K562 (cell line): ENCODE results near the gene SLC10A2. TPM values are rescaled to one million over a fixed set of nuclear protein-coding genes. Genes with fewer than 3 reads are reported as not detected.

Experiments used
- ATAC-seq: fragments of 200-7000 bp; cut with Tn5 transposase; 3 replicates; pipeline ENCODE4 v1.9.1; 2020; ENCODE audit warnings: moderate library complexity
- BruUV-seq: library from RNA; stranded (reverse); fragments of 400-500 nt; replicated peaks from 2 replicates; lab custom pipeline; 2021; lab: Mats Ljungman, UMichigan
- CTCF ChIA-PET: fragments of 300-600 bp; formaldehyde crosslinking; extraction: SDS; loops from one replicate; lab custom pipeline; 2021; ENCODE audit warnings: low intra/inter-chr PET ratio; lab: Yijun Ruan, JAX
- POLR2A ChIA-PET: fragments of 300-600, 350-650 bp; sonication (Branson Sonifier 250); formaldehyde crosslinking; extraction: SDS; loops from one replicate; lab custom pipeline; 2021; ENCODE audit warnings: antibody characterized with exemption, inconsistent platforms; lab: Yijun Ruan, JAX
- DNase-seq, 4 experiments: peaks; one replicate each; pipeline versions ENCODE4 v3.0.0 to v3.0.0-alpha.2; 2011 to 2018; ENCODE audit warnings: low spot score in 3 of 4, mixed read lengths in 3 of 4; ENCODE audit errors: extremely low read depth in 1 of 4
- FAIRE-seq: peaks from 2 replicates; lab custom pipeline; 2011; peaks lifted over from hg19 to GRCh38; lab: Jason Lieb, UNC
- H2AFZ ChIP-seq: 2 replicates; pipeline ENCODE4 v1.6.0; 2011; ENCODE audit warnings: low read depth, low read length, control low read depth, inconsistent platforms
- H3K27ac ChIP-seq: fragments of 200-600 bp; 3 replicates; pipeline ENCODE4 v1.8.0; 2011; ENCODE audit warnings: low read depth, mild to moderate bottlenecking, control low read depth, inconsistent platforms, low read length, moderate library complexity, mixed read lengths; ENCODE audit errors: extremely low read depth
- H3K27me3 ChIP-seq, 2 experiments: fragments of 300-600 bp in 1 of 2; 2 replicates in 1 of 2; 3 replicates in 1 of 2; pipeline versions ENCODE4 v1.6.0 to v1.8.0; 2011; ENCODE audit warnings: inconsistent platforms in 2 of 2, low read length in 2 of 2, mild to moderate bottlenecking in 1 of 2, mixed read lengths in 1 of 2, moderate library complexity in 1 of 2; ENCODE audit not compliant: control insufficient read depth in 2 of 2, insufficient read depth in 2 of 2
- H3K36me3 ChIP-seq: fragments of 300-600 bp; 3 replicates; pipeline ENCODE4 v1.8.0; 2011; ENCODE audit warnings: mild to moderate bottlenecking, low read length, inconsistent platforms; ENCODE audit not compliant: control insufficient read depth, insufficient read depth
- H3K4me1 ChIP-seq, 2 experiments: fragments of 200-600 bp in 1 of 2; replicated peaks in 1 of 2; 2 replicates in 1 of 2; 3 replicates in 1 of 2; pipeline versions ENCODE4 v1.5.1 to v1.8.0; 2011; ENCODE audit warnings: inconsistent platforms in 2 of 2, low read length in 2 of 2, mild to moderate bottlenecking in 1 of 2, mixed read lengths in 1 of 2, moderate library complexity in 1 of 2; ENCODE audit not compliant: control insufficient read depth in 2 of 2, insufficient read depth in 2 of 2
- H3K4me2 ChIP-seq: 2 replicates; pipeline ENCODE4 v1.6.1; 2011; ENCODE audit warnings: low read length, control low read depth, inconsistent platforms, mixed read lengths; ENCODE audit not compliant: insufficient read depth
- H3K4me3 ChIP-seq: fragments of 200-600 bp; sonication (generic), shearing (Covaris generic); 2 replicates; pipeline ENCODE4 v1.5.1; 2016; ENCODE audit warnings: control low read depth, inconsistent platforms
- H3K79me2 ChIP-seq: fragments of 200-600 bp; 3 replicates; pipeline ENCODE4 v1.8.0; 2011; ENCODE audit warnings: low read length, inconsistent platforms; ENCODE audit not compliant: control insufficient read depth, insufficient read depth
- H3K9ac ChIP-seq, 2 experiments: 2 replicates each; pipeline versions ENCODE4 v1.6.0 to v1.6.1; 2011; ENCODE audit warnings: low read depth in 2 of 2, low read length in 2 of 2, control low read depth in 1 of 2, inconsistent platforms in 1 of 2, mild to moderate bottlenecking in 1 of 2, mixed read lengths in 1 of 2; ENCODE audit not compliant: insufficient read depth in 1 of 2
- H3K9me1 ChIP-seq: one replicate; pipeline ENCODE4 v1.6.0; 2011; ENCODE audit warnings: inconsistent platforms, mild to moderate bottlenecking, low read length, moderate library complexity; ENCODE audit not compliant: control insufficient read depth, insufficient read depth
- H3K9me3 ChIP-seq: replicated peaks from 2 replicates; pipeline ENCODE4 v1.5.1; 2011; ENCODE audit warnings: low read depth, low read length, inconsistent platforms; ENCODE audit not compliant: control insufficient read depth, insufficient read depth
- H4K20me1 ChIP-seq: replicated peaks from 2 replicates; pipeline ENCODE4 v1.6.1; 2011; ENCODE audit warnings: low read length, inconsistent platforms, mixed read lengths; ENCODE audit not compliant: control insufficient read depth, insufficient read depth
- FOXA1 ChIP-seq: fragments of 450-650 bp; IDR thresholded peaks from 2 replicates; pipeline ENCODE4 v1.6.1; 2016; ENCODE audit warnings: mild to moderate bottlenecking, borderline replicate concordance
- NFYB ChIP-seq: IDR thresholded peaks from 2 replicates; pipeline ENCODE4 v1.6.1; 2011; ENCODE audit warnings: mild to moderate bottlenecking, moderate library complexity; ENCODE audit not compliant: insufficient read length; ENCODE audit errors: extremely low read depth
- ZFPM2 ChIP-seq: fragments of 250-450 bp; sonication (Bioruptor Pico); IDR thresholded peaks from 2 replicates; pipeline ENCODE4 v1.5.1; 2022; ENCODE audit warnings: mild to moderate bottlenecking
- ZNF143 ChIP-seq: sonication (generic); formaldehyde crosslinking; IDR thresholded peaks from 2 replicates; pipeline ENCODE4 v1.9.0; 2022; ENCODE audit warnings: mild to moderate bottlenecking, missing genetic modification reagents
- WGBS: fragments of 100-300 bp; shearing (Covaris generic); methylation state at CpG from one replicate; pipeline ENCODE4 v1.1.6; 2016; ENCODE audit warnings: low coverage, mixed read lengths; ENCODE audit not compliant: insufficient coverage; ENCODE audit errors: missing lambda C conversion rate; 5-methylcytosine and 5-hydroxymethylcytosine counted together
- in situ Hi-C: fragments of 300-500 bp; cut with MboI; formaldehyde crosslinking; loops from 4 replicates; pipeline ENCODE4 v1.15.0; 2018; ENCODE audit warnings: inconsistent platforms, mixed read lengths
- intact Hi-C: fragments of 100-400 bp; cut with micrococcal nuclease; formaldehyde crosslinking; loops from 2 replicates; pipeline ENCODE4 v1.14.2; 2022
- polyA plus RNA-seq, 8 experiments: library from polyadenylated mRNA; depleted of rRNA in 4 of 8; stranded (reverse) in 5 of 8; unstranded in 3 of 8; fragments of >200 nt; fragmentation: Nextera tagmentation in 2 of 8; fragmentation: Illumina TruSeq in 1 of 8; extraction: Ambion mirVana in 2 of 8; extraction: Trizol in 1 of 8; gene quantifications; 2 replicates each; pipeline versions ENCODE4 v1.2.1 to v1.2.3, GENCODE V29; 2011 to 2014; ENCODE audit warnings: inconsistent platforms in 1 of 8, missing spikeins in 1 of 8
- total RNA-seq, 7 experiments: library from RNA; depleted of rRNA in 6 of 7; stranded (reverse); fragments of >200 nt in 6 of 7; fragmentation: Illumina TruSeq in 2 of 7; extraction: Trizol in 2 of 7; gene quantifications; 2 replicates each; pipeline versions ENCODE4 v1.2.1 to v1.2.3, GENCODE V29; 2011 to 2021; ENCODE audit warnings: low replicate concordance in 1 of 7

Gene SLC10A2
- total and polyA plus RNA-seq, 9 of the 15 experiments (the other 6 are each of a cell fraction or from before 2014, with no cell fraction given), result not detected

DNA sequence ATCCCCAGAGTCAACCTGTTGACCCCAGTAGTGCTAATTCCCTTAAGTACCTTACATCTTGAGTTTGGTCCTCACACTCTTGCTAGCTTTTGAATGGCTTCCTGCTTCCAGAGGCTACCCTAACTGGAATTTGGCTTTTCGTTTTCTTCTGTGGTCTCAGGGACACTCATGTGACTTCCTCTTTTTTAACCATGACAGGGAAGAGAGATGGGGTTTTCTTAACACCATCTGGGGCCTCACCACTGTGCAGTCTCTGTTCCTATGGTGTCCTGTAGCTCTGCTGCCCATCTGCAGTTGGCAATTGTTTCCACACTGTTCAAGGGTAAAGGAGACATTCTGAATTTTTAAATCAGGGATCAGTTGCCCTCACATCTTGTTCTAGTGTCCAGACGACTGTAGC, 66.7 kb downstream of the SLC10A2 start:
- FAIRE-seq, result no peak

More for the DNA sequence above, 66.7 kb downstream of the SLC10A2 start:
- CTCF ChIA-PET, result no interaction called here
- Histone ChIP-seq H3K4me3 (no peak overlapping the region), H2AFZ (no peak overlapping the region), H3K4me1 (no peaks in the 10 kb centered on the region), H3K9ac (no peak overlapping the region)
- TF ChIP-seq NFYB (no peak), ZFPM2 (CRISPR knock-in tag) (no peak), ZNF143 (CRISPR knock-in tag) (no peak), FOXA1 (no peak)
- TF ChIP-seq, all 486 proteins: peak for 0
- ATAC-seq, result no peak
- H3K27ac ChIP-seq, result no peak overlapping the region
- H3K79me2 ChIP-seq, result no peaks in the 10 kb centered on the region
- H3K36me3 ChIP-seq, result no peaks in the 10 kb centered on the region
- in situ Hi-C loops (no loop called here), intact Hi-C loops (no loop called here)
- no peak for DNase-seq
- no peaks in the 10 kb centered on the region for H3K27me3 ChIP-seq
- no peaks in the 10 kb centered on the region for H4K20me1 ChIP-seq
- BruUV-seq, result no TSS peak
- H3K9me1 ChIP-seq, result no peaks in the 10 kb centered on the region
- WGBS, result 0% methylated on average over 2 of the region's 2 CpGs
- no peaks in the 10 kb centered on the region for H3K9me3 ChIP-seq
- no peak overlapping the region for H3K4me2 ChIP-seq
- POLR2A ChIA-PET, result no interaction called here

Other genes with a start within 250 kb of the SLC10A2 start
- 29.3 and 33.9 TPM in 2 replicates for gene ERCC5, start 220.4 kb downstream of the SLC10A2 start, total RNA-seq (2014; rRNA removed)
- gene ERCC5, start 220.4 kb downstream of the SLC10A2 start, total RNA-seq (2014; rRNA removed; fragmentation: Illumina TruSeq; extraction: Trizol), result 36.0 and 44.9 TPM in 2 replicates
- 37.6 and 43.1 TPM in 2 replicates for gene ERCC5, start 220.4 kb downstream of the SLC10A2 start, total RNA-seq (2015; rRNA removed; fragmentation: Illumina TruSeq; extraction: Trizol)
- gene ERCC5, start 220.4 kb downstream of the SLC10A2 start, total RNA-seq (2021), result 24.4 and 25.5 TPM in 2 replicates
- 16.6 and 17.6 TPM in 2 replicates for gene ERCC5, start 220.4 kb downstream of the SLC10A2 start, polyA plus RNA-seq (2011; rRNA removed)
- gene ERCC5, start 220.4 kb downstream of the SLC10A2 start, polyA plus RNA-seq (2014; fragmentation: Illumina TruSeq; extraction: Trizol), result 32.5 and 35.4 TPM in 2 replicates
- gene ERCC5, start 220.4 kb downstream of the SLC10A2 start, polyA plus RNA-seq (2014; fragmentation: Nextera tagmentation; extraction: Ambion mirVana), result 10 to 100 TPM in 1 of 2 experiments, 1 to 10 TPM in 1; 7.4 to 10.4 TPM
- 25.9 and 37.2 TPM in 2 replicates for gene ERCC5, start 220.4 kb downstream of the SLC10A2 start, polyA plus RNA-seq (2014; rRNA removed)